NCI-H146 treated with DMSO at 0.1 percent for 48 hours (cell line): ENCODE measurements around the gene NR5A2.
"Not testable (repeated sequence)": the region's sequence is repeated elsewhere in the genome, so short reads cannot be mapped to it uniquely, and the experiment has no call there.

ENCODE experiments used
- DNase-seq: peaks from one replicate; lab custom pipeline; 2025; ENCODE audit not compliant: unreplicated experiment; lab: John Stamatoyannopoulos, UW

The NR5A2 gene

DNA sequence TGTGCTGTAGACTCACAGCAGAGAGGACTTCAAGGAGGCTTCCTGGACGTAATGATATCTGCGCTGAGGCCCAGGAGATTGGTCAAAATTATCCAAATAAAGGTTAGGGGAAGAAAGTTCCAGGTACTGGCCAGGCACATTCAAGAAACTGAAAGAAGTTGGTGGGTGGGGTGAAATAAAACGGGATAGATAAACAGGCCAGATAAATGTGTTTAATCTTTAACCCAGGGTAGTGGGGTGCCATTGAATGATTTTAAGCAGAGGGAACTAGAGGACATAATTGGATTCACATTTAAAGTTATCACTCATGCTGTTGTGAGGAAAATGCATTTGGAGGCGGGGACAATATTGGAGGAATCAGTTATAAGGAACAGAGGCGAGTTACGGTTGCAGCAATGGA, 134.7 kb downstream of the NR5A2 start:
- no peak for DNase-seq

- no peak for DNase-seq
These were observed 135.4 kb downstream of the NR5A2 start for GRCh38 chr1:200162877-200163276.

DNA sequence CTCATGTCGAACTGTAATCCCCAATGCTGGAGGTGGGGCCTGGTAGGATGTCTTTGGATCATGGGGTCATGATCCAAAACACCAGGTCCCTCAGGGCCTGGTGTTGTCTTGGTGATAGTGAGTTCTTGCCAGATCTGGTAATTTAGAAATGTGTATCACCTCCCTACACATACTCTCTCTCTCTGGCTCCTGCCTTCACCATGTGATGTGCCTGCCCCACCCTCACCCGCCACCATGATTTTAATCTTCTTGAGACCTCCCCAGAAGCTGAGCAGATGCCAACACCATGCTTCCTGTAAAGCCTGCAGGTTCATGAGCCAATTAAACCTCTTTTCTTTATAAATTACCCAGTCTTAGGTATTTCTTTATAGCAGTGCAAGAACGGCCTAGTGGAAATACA, 136.4 kb downstream of the NR5A2 start:
- no peak for DNase-seq

DNA sequence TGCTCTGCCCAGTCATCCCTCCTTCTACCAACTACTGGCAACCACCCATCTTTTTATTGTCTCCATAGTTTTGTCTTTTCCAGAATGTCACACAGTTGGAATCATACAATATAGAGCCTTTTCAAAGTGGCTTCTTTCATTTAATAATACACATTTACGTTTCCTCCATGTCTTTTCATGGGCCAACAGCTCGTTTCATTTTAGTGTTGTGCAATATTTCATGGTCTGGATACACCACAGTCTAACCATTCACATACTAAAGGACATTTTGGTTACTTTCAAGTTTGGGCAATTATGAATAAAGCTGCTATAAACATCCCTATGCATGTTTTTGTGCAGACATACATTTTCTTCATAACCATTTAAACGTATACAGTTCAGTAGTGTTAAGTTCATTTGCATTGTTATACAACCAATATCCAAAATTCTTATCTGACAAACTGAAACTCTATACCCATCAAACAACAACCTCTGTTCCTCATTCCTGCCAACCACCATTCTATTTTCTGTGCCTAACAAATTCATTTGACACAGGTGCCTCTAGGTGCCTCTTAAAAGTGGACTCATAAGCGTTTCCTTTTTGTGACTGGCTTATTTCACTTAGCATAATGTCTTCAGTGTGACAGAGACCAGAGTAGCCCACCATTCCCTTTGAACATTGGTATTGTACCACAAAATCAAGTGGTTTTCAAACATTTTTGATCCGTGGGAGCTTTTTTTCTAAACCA, 138.1 kb downstream of the NR5A2 start:
- DNase-seq: no peak

GRCh38 chr1:200166411-200166810, 138.9 kb downstream of the NR5A2 start:
- DNase-seq: no peak

DNA sequence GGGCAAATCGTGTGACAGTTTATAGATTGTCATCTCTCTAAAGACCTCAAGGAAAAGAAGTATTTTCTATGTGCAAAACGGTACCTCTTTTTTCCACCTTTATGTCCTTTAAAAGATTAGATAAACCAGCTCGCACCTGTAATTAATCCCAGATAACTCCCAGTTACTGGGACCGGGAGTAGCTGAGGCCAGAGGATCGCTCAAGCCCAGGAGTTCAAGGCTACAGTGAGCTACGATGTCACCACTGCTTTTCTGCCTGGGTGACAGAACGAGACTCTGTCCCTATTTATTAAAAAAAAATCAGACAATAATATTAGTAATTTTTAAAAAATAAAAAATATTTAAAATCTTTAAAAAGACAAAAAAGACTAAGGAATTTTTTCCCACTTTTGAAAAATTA, 141.4 kb downstream of the NR5A2 start:
- DNase-seq: no peak

GRCh38 chr1:200172311-200172710, 144.8 kb downstream of the NR5A2 start:
- DNase-seq: no peak

DNA sequence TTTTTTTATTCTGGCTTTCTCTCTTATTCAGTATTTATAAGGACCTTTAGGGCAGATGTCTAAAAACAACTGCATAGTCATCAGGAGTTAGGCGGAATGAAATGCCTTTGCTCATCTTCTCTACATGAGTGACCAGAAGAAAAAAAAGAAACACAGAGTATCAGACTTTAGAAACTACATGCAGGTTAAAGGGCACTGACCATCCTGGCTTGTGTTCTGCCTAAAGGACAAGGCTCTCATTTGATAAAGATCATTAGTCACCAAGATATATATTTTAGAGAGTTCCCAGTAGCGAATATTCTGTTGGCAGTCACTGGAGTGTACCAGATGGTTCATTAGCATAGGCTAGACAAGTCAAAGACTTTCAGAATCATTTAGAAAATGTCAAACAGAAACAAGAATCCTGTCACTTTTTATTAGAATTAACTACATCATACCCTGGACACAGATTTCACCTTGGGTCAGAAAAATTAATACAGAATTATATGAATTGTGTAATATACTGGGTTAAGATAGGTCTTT, 145.6 kb downstream of the NR5A2 start:
- no peak for DNase-seq

DNA sequence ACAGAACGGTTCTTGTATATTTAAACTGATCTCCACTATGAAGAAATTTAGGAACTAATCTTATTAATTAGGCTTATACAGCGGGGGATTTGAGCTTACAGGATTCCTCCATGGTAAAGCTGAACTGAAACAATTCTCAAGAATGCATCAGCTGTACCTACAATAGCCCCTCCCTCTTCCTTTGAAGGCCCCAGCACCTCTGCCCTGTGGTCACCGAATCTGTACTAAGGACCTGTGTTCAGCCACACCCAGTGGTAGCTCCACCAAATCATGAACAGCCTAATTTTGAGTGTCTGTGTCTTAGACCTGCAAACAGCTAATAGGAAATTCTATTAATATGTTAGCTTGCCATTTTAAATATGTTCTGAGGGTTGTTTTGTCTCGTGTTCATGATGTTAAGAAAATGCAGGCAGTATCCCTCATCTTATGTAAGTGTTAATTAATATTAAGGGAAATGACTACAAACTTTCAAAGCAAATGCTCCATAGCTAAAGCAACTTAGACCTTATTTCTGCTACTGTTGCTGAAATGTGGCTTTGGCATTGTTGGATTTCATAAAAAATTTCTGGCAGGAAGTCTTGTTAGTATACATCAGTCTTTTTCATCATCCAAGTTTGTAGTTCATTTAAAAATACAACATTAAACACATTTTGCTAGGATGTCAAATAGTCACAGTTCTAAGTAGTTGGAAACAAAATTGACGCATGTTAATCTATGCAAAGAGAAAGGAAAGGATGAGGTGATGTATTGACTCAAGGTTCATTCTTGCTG, 147.2 kb downstream of the NR5A2 start:
- no peak for DNase-seq

DNA sequence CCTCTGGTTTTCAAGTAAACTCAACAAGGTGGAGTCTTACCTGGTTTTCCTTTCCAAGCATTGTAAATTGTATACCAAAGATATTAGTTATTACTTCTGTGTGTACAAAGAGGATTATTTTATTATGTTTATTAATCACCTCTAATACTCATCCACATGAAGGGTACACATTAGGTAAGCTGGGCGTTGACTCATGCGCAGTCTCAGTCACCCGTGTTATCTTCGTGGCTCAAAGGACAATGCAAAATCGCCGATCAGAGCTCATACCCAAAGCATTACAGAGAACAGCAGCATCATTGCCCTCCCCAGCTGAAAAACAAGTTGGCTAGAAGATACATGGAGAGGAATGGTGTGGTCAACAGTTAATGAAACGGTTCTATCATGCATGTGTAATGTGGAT, 148.7 kb downstream of the NR5A2 start:
- DNase-seq: no peak

GRCh38 chr1:200176798-200177197, 149.3 kb downstream of the NR5A2 start:
- no peak for DNase-seq

GRCh38 chr1:200178340-200178739, 150.8 kb downstream of the NR5A2 start:
- DNase-seq: no peak

DNA sequence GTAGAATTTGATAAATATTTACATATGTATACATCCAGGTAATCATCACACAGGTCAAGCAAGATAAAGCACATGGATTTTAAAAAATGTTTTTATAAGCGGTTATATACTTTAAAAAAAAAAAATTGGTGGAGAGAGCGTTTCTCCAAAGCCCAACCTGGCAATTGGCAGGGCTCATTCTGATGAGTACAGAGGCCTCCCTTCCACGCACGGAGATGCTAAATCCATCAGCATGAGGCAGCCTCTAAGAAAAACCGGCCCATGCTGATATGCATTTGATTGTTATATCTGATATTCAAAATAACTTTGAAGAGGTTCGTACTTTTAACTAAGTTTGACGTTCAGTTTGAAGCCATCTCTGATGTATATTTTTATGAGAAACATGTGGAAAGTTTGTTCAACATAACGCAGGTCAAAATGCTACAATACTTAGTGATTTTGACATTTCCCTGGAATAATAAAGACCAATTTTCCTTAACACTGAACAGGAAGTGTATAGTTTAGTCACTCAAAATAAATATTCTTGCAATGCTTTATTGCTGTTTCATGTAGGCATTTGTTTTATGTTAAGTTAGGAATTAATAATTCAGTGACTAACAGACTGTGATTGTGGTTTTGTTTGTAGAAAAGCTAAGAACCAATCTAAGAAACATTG, 151.7 kb downstream of the NR5A2 start:
- no peak for DNase-seq

DNA sequence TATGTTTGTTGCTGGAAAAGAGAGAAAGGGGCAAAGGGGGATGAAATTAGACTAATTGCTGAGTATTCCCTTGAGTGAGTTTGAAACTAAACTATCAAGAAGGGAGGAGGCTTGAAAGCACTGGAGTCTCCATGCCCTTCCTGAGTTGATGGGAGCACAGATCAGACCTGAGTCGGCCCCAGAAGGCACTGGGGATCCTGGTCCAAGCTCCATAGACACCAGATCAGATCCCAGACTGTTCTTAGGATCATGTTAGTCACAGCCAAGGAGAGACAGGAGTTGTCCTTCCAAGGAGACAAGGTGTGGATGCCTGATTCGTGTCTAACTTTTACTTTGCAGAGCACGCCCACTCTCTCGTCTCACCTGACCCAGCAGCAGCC, 152.3 kb downstream of the NR5A2 start:
- DNase-seq: no peak

GRCh38 chr1:200180821-200181220, 153.3 kb downstream of the NR5A2 start:
- DNase-seq: no peak

DNA sequence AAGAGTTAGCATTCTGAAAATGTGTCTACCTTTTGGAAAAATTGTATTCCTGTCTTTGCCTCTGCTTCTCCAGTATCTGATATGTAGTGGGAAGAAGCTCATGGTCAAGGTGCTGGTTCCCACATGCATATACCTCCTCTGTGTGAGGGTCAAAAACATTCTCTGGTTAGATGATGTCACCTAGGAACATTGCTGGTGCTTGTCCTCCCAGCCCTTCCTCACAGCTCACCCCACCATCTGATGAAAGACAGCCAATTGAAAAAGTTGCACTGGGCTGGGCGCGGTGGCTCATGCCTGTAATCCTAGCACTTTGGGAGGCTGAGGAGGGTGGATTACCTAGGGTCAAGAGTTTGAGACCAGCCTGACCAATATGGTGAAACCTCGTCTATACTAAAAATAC, 154.4 kb downstream of the NR5A2 start:
- no peak for DNase-seq

DNA sequence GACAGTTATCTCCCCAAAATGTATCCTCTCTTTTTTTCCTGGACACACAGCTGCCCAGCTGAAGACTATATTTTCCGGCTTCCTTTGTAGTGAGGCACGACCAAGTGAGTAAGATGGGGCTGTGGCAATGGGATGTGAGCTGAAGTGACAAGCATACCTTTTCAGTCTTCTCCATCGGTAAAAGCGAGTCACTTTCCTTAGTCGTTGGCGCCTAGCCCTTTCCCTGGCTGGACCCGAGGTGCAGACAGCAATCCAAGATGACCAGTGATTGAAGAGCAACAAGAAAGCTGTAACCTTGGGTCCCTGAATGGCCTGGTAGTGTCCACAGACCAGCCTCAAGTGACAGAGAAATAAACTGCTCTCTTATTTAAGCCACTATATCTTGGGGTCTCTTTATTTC, 155.2 kb downstream of the NR5A2 start:
- no peak for DNase-seq

DNA sequence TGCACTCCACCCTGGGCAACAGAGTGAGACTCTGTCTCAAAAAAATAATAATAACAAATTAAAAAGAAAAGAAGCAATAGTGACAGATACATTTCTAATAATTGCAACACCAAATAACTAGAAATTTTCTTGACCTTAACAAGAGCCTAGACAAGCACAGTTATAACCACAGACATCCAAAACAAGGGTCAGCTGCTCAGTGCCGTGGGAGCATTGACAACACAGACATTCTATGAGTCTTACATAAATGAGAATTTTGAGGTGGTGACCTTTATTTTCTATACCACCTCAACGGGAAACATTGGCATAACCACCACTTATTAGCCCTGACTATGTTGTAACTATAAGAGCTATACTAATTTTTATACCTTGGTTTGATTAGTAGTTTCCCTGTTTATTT, 156.1 kb downstream of the NR5A2 start:
- DNase-seq: no peak

DNA sequence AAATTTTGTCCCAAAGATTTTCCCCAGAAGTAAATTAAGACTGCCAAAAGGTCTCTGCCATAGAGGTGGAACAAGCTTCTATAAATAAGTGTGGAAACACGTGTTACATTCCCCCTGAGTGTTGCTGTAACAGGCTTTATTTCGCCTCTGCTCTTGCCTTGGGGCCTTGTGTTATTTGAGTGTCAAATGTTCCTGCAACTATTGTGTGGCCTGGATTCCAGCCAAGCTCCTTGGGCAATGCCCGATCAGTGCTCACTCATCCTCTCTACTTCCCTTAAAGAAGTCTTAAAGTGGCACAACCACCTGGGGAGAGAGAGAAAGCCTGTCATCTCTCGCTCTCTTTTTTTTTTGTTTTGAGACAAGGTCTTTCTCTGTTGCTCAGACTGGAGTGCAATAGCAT, 156.7 kb downstream of the NR5A2 start:
- no peak for DNase-seq

DNA sequence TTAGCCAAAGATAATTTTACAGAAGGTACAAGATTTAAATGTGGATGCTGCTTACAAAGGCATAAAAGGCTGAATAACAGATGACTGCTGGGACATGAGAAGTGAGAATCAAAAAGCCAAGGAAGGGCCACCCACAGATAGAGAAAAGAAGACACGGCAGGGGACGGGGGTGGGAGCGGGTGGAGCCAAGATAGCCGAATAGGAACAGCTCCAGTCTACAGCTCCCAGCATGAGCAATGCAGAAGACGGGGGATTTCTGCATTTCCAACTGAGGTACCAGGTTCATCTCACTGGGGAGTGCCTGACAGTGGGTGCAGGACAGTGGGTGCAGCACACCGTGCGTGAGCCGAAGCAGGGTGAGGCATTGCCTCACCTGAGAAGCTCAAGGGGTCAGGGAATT, 157.7 kb downstream of the NR5A2 start:
- not testable (repeated sequence) for DNase-seq

DNA sequence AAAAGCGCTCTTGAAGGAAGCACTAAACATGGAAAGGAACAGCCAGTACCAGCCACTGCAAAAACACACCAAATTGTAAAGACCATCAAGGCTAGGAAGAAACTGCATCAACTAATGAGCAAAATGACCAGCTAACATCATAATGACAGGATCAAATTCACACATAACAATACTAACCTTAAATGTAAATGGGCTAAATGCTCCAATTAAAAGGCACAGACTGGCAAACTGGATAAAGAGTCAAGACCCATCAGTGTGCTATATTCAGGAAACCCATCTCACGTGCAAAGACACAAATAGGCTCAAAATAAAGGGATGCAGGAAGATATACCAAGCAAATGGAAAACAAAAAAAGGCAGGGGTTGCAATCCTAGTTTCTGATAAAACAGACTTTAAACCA, 159.8 kb downstream of the NR5A2 start:
- not testable (repeated sequence) for DNase-seq

- DNase-seq: no peak
These were observed 164.5 kb downstream of the NR5A2 start for GRCh38 chr1:200191993-200192392.
